K562 (cell line): ENCODE data around the gene RFLNA. TPM values are rescaled to one million over a fixed set of nuclear protein-coding genes. Genes with fewer than 3 reads are reported as not detected.

Experiments
- ATAC-seq: fragments of 200-7000 bp; cut with Tn5 transposase; 3 replicates; pipeline ENCODE4 v1.9.1; 2020; ENCODE audit warnings: moderate library complexity
- BruUV-seq: library from RNA; stranded (reverse); fragments of 400-500 nt; replicated peaks from 2 replicates; lab custom pipeline; 2021; lab: Mats Ljungman, UMichigan
- CTCF ChIA-PET: fragments of 300-600 bp; formaldehyde crosslinking; extraction: SDS; loops from one replicate; lab custom pipeline; 2021; ENCODE audit warnings: low intra/inter-chr PET ratio; lab: Yijun Ruan, JAX
- POLR2A ChIA-PET: fragments of 300-600, 350-650 bp; sonication (Branson Sonifier 250); formaldehyde crosslinking; extraction: SDS; loops from one replicate; lab custom pipeline; 2021; ENCODE audit warnings: antibody characterized with exemption, inconsistent platforms; lab: Yijun Ruan, JAX
- DNase-seq, 4 experiments: peaks; one replicate each; pipeline versions ENCODE4 v3.0.0 to v3.0.0-alpha.2; 2011 to 2018; ENCODE audit warnings: low spot score in 3 of 4, mixed read lengths in 3 of 4; ENCODE audit errors: extremely low read depth in 1 of 4
- FAIRE-seq: peaks from 2 replicates; lab custom pipeline; 2011; peaks lifted over from hg19 to GRCh38; lab: Jason Lieb, UNC
- H2AFZ ChIP-seq: 2 replicates; pipeline ENCODE4 v1.6.0; 2011; ENCODE audit warnings: low read depth, low read length, control low read depth, inconsistent platforms
- H3K27ac ChIP-seq: fragments of 200-600 bp; 3 replicates; pipeline ENCODE4 v1.8.0; 2011; ENCODE audit warnings: low read depth, mild to moderate bottlenecking, control low read depth, inconsistent platforms, low read length, moderate library complexity, mixed read lengths; ENCODE audit errors: extremely low read depth
- H3K27me3 ChIP-seq, 2 experiments: fragments of 300-600 bp in 1 of 2; 2 replicates in 1 of 2; 3 replicates in 1 of 2; pipeline versions ENCODE4 v1.6.0 to v1.8.0; 2011; ENCODE audit warnings: inconsistent platforms in 2 of 2, low read length in 2 of 2, mild to moderate bottlenecking in 1 of 2, mixed read lengths in 1 of 2, moderate library complexity in 1 of 2; ENCODE audit not compliant: control insufficient read depth in 2 of 2, insufficient read depth in 2 of 2
- H3K36me3 ChIP-seq: fragments of 300-600 bp; 3 replicates; pipeline ENCODE4 v1.8.0; 2011; ENCODE audit warnings: mild to moderate bottlenecking, low read length, inconsistent platforms; ENCODE audit not compliant: control insufficient read depth, insufficient read depth
- H3K4me1 ChIP-seq, 2 experiments: fragments of 200-600 bp in 1 of 2; replicated peaks in 1 of 2; 2 replicates in 1 of 2; 3 replicates in 1 of 2; pipeline versions ENCODE4 v1.5.1 to v1.8.0; 2011; ENCODE audit warnings: inconsistent platforms in 2 of 2, low read length in 2 of 2, mild to moderate bottlenecking in 1 of 2, mixed read lengths in 1 of 2, moderate library complexity in 1 of 2; ENCODE audit not compliant: control insufficient read depth in 2 of 2, insufficient read depth in 2 of 2
- H3K4me2 ChIP-seq: 2 replicates; pipeline ENCODE4 v1.6.1; 2011; ENCODE audit warnings: low read length, control low read depth, inconsistent platforms, mixed read lengths; ENCODE audit not compliant: insufficient read depth
- H3K4me3 ChIP-seq: fragments of 200-600 bp; sonication (generic), shearing (Covaris generic); 2 replicates; pipeline ENCODE4 v1.5.1; 2016; ENCODE audit warnings: control low read depth, inconsistent platforms
- H3K79me2 ChIP-seq: fragments of 200-600 bp; 3 replicates; pipeline ENCODE4 v1.8.0; 2011; ENCODE audit warnings: low read length, inconsistent platforms; ENCODE audit not compliant: control insufficient read depth, insufficient read depth
- H3K9ac ChIP-seq, 2 experiments: 2 replicates each; pipeline versions ENCODE4 v1.6.0 to v1.6.1; 2011; ENCODE audit warnings: low read depth in 2 of 2, low read length in 2 of 2, control low read depth in 1 of 2, inconsistent platforms in 1 of 2, mild to moderate bottlenecking in 1 of 2, mixed read lengths in 1 of 2; ENCODE audit not compliant: insufficient read depth in 1 of 2
- H3K9me1 ChIP-seq: one replicate; pipeline ENCODE4 v1.6.0; 2011; ENCODE audit warnings: inconsistent platforms, mild to moderate bottlenecking, low read length, moderate library complexity; ENCODE audit not compliant: control insufficient read depth, insufficient read depth
- H3K9me3 ChIP-seq: replicated peaks from 2 replicates; pipeline ENCODE4 v1.5.1; 2011; ENCODE audit warnings: low read depth, low read length, inconsistent platforms; ENCODE audit not compliant: control insufficient read depth, insufficient read depth
- H4K20me1 ChIP-seq: replicated peaks from 2 replicates; pipeline ENCODE4 v1.6.1; 2011; ENCODE audit warnings: low read length, inconsistent platforms, mixed read lengths; ENCODE audit not compliant: control insufficient read depth, insufficient read depth
- GABPA ChIP-seq: fragments of 200-800 bp; sonication (Bioruptor generic); conservative IDR thresholded peaks from 2 replicates; pipeline ENCODE4 v1.6.1; 2016; ENCODE audit warnings: low read depth, missing genetic modification characterization, missing compliant biosample characterization
- MEF2D ChIP-seq: conservative IDR thresholded peaks from 2 replicates; pipeline ENCODE4 v1.6.1; 2016; ENCODE audit warnings: low read depth, missing genetic modification characterization, missing compliant biosample characterization
- NR1H2 ChIP-seq: sonication (generic); formaldehyde crosslinking; IDR thresholded peaks from 2 replicates; pipeline ENCODE4 v1.4.0; 2020; ENCODE audit warnings: mild to moderate bottlenecking, missing genetic modification reagents
- RB1 ChIP-seq: fragments of 450-650 bp; IDR thresholded peaks from 2 replicates; pipeline ENCODE4 v1.6.1; 2017; ENCODE audit warnings: low read depth, mild to moderate bottlenecking
- STAG1 ChIP-seq: sonication (generic); formaldehyde crosslinking; IDR thresholded peaks from 2 replicates; pipeline ENCODE4 v1.5.0; 2020; ENCODE audit warnings: missing genetic modification reagents, borderline replicate concordance
- XRCC5 ChIP-seq: fragments of 200-400 bp; formaldehyde crosslinking; IDR thresholded peaks from 2 replicates; pipeline ENCODE4 v1.6.1; 2017; ENCODE audit warnings: low read depth, mild to moderate bottlenecking, low read length
- ZKSCAN8 ChIP-seq: fragments of 200-800 bp; sonication (Bioruptor generic); IDR thresholded peaks from 2 replicates; pipeline ENCODE4 v1.6.1; 2016; ENCODE audit warnings: missing genetic modification characterization, missing compliant biosample characterization
- ZNF76 ChIP-seq: fragments of 250-450 bp; sonication (Bioruptor Pico); IDR thresholded peaks from 2 replicates; pipeline ENCODE4 v1.4.0; 2020; ENCODE audit warnings: mild to moderate bottlenecking, moderate library complexity, borderline replicate concordance
- WGBS: fragments of 100-300 bp; shearing (Covaris generic); methylation state at CpG from one replicate; pipeline ENCODE4 v1.1.6; 2016; ENCODE audit warnings: low coverage, mixed read lengths; ENCODE audit not compliant: insufficient coverage; ENCODE audit errors: missing lambda C conversion rate; 5-methylcytosine and 5-hydroxymethylcytosine counted together
- in situ Hi-C: fragments of 300-500 bp; cut with MboI; formaldehyde crosslinking; loops from 4 replicates; pipeline ENCODE4 v1.15.0; 2018; ENCODE audit warnings: inconsistent platforms, mixed read lengths
- intact Hi-C: fragments of 100-400 bp; cut with micrococcal nuclease; formaldehyde crosslinking; loops from 2 replicates; pipeline ENCODE4 v1.14.2; 2022
- polyA plus RNA-seq, 8 experiments: library from polyadenylated mRNA; depleted of rRNA in 4 of 8; stranded (reverse) in 5 of 8; unstranded in 3 of 8; fragments of >200 nt; fragmentation: Nextera tagmentation in 2 of 8; fragmentation: Illumina TruSeq in 1 of 8; extraction: Ambion mirVana in 2 of 8; extraction: Trizol in 1 of 8; gene quantifications; 2 replicates each; pipeline versions ENCODE4 v1.2.1 to v1.2.3, GENCODE V29; 2011 to 2014; ENCODE audit warnings: inconsistent platforms in 1 of 8, missing spikeins in 1 of 8
- total RNA-seq, 7 experiments: library from RNA; depleted of rRNA in 6 of 7; stranded (reverse); fragments of >200 nt in 6 of 7; fragmentation: Illumina TruSeq in 2 of 7; extraction: Trizol in 2 of 7; gene quantifications; 2 replicates each; pipeline versions ENCODE4 v1.2.1 to v1.2.3, GENCODE V29; 2011 to 2021; ENCODE audit warnings: low replicate concordance in 1 of 7
- TF ChIP-seq, protein P1 (sequence below): sonication (generic); formaldehyde crosslinking; IDR thresholded peaks from 2 replicates; pipeline ENCODE4 v1.8.0; 2022; ENCODE audit warnings: missing genetic modification reagents, mild to moderate bottlenecking, moderate library complexity, borderline replicate concordance
- TF ChIP-seq, protein P2 (sequence below), 3 experiments: IDR thresholded peaks in 2 of 3; conservative IDR thresholded peaks in 1 of 3; 2 replicates each; pipeline ENCODE4 v1.5.1; 2011 to 2012; ENCODE audit warnings: low read length in 3 of 3, mild to moderate bottlenecking in 3 of 3, control low read depth in 2 of 3, improper control_type of control experiment in 1 of 3, inconsistent platforms in 1 of 3, low read depth in 1 of 3, mixed read lengths in 1 of 3, moderate library complexity in 1 of 3; ENCODE audit not compliant: insufficient read depth in 2 of 3

Gene RFLNA
- total and polyA plus RNA-seq, 9 of the 15 experiments (the other 6 are each of a cell fraction or from before 2014, with no cell fraction given) = not detected

DNA sequence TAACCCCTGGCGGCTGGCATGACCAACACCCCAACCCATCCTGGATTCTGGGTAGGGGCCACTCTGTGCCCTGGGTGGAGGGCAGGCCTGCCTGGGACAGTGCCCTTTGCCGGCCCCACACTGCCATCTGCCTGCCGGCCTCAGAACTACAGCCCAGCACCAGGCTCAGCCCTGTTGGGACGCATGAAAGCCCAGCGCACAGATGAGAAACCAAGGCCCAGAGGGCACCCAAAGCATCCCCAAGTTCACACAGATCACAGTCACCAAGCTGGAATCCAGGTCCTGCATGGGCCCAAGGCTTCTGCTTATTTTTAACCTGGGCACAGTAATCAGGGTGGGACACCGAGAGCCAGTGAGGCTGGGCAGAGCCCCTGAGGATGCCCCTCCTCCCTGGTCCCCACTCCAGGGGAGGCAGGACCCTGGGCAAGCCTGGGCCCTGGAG lies 26.2 kb downstream of the RFLNA start:
- Histone ChIP-seq H3K4me3 (no peak overlapping the region), H3K9me3 (peaks cover 12% of the 10 kb centered on the region), H3K27me3 (peaks cover 23 to 35% of the 10 kb centered on the region in 2 experiments; a peak in 3 of 5 replicates), H3K4me1 (no peaks in the 10 kb centered on the region), H3K79me2 (no peaks in the 10 kb centered on the region), H4K20me1 (0 out of 2 replicates have a peak, but pooled peaks cover 7% of the 10 kb centered on the region), H3K27ac (no peak overlapping the region), H3K9me1 (peaks cover 3% of the 10 kb centered on the region), H3K4me2 (no peak overlapping the region), H3K9ac (no peak overlapping the region), H3K36me3 (peaks cover 20% of the 10 kb centered on the region; the same call in 2 of the 3 replicates), H2AFZ (no peak overlapping the region)
- WGBS = 17% methylated on average over 5 of the region's 6 CpGs
- ATAC-seq (peak; percentile 94), DNase-seq (peak; percentile 61 to 77 (median 74)), FAIRE-seq (peak; percentile 77)
- POLR2A ChIA-PET = no interaction called here
- intact Hi-C loops (loop anchor here (1.0 to 10.0 kb wide), 3 partner anchors 158 to 364 kb away; no protein-coding TSS in a partner anchor), in situ Hi-C loops (no loop called here)
- CTCF ChIA-PET = interaction anchor here (0.5 to 4.0 kb wide), 4 partner anchors 61 to 284 kb away, joined by 3 to 32 read pairs (median 5); no protein-coding TSS in a partner anchor
- no TSS peak for BruUV-seq
- TF ChIP-seq, protein P1, sequence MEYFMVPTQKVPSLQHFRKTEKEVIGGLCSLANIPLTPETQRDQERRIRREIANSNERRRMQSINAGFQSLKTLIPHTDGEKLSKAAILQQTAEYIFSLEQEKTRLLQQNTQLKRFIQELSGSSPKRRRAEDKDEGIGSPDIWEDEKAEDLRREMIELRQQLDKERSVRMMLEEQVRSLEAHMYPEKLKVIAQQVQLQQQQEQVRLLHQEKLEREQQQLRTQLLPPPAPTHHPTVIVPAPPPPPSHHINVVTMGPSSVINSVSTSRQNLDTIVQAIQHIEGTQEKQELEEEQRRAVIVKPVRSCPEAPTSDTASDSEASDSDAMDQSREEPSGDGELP (CRISPR knock-in tag) = 0 out of 2 replicates have a peak, but pooled peaks have one; percentile 26
- TF ChIP-seq STAG1 (peak; percentile 92), MEF2D (tag) (no peak), NR1H2 (CRISPR knock-in tag) (no peak), GABPA (tag) (no peak), RB1 (0 out of 2 replicates have a peak, but pooled peaks have one; percentile 44), ZKSCAN8 (CRISPR knock-in tag) (no peak), ZNF76 (CRISPR knock-in tag) (no peak), XRCC5 (no peak)
- TF ChIP-seq, protein P2, sequence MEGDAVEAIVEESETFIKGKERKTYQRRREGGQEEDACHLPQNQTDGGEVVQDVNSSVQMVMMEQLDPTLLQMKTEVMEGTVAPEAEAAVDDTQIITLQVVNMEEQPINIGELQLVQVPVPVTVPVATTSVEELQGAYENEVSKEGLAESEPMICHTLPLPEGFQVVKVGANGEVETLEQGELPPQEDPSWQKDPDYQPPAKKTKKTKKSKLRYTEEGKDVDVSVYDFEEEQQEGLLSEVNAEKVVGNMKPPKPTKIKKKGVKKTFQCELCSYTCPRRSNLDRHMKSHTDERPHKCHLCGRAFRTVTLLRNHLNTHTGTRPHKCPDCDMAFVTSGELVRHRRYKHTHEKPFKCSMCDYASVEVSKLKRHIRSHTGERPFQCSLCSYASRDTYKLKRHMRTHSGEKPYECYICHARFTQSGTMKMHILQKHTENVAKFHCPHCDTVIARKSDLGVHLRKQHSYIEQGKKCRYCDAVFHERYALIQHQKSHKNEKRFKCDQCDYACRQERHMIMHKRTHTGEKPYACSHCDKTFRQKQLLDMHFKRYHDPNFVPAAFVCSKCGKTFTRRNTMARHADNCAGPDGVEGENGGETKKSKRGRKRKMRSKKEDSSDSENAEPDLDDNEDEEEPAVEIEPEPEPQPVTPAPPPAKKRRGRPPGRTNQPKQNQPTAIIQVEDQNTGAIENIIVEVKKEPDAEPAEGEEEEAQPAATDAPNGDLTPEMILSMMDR (IDR thresholded peaks at IDR 0.05 in 2 of 3, conservative IDR thresholded peaks at IDR 0.05 in 1 of 3; ENCODE audit: insufficient read depth in 2 of 3, low read depth in 1 of 3, low read length in 3 of 3) = peak; percentile 83 to 93 (median 86)
